NCI-H510A (cell line): Measurements from ENCODE around the gene POMC.
A peak's percentile ranks its signal among the peaks of the same experiment; 100 is the strongest.
"Not testable (repeated sequence)": the region's sequence is repeated elsewhere in the genome, so short reads cannot be mapped to it uniquely, and the experiment has no call there.

Experiments
- DNase-seq: peaks from one replicate; lab custom pipeline; 2025; lab: John Stamatoyannopoulos, UW

The POMC gene

DNA sequence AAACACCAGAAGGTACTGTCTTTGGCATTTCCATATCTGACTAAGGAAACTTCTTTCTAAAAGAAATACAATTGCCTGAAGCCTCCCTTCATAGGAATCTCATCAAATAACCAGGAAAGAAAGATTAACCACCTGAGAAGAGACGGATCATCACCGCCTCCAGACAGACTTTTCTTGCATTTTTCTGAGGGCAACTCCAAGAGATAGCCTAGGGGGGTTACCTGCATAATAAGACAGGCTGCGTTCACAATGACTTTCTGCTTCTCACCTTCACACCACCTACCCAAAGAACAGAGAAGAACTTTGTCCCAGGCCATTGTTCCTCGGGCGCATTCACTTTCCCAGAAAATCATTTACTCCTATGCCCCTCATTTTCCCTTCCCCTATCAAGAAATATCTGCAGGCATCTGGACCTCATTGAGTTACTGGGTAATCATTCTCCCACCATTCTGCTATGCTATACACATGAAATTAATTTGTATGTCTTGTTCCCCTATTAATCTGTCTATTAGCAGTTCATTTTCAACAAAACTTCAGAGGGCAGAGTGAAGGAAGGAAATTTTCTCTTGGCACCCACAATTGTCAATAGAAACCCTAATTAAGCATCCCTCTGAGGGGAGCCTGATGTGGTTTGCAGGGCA lies 8.3 kb upstream of the POMC start:
- DNase-seq = no peak

- no peak for DNase-seq
Observed at GRCh38 chr2:25176138-25176537, 7.8 kb upstream of the POMC start.

DNA sequence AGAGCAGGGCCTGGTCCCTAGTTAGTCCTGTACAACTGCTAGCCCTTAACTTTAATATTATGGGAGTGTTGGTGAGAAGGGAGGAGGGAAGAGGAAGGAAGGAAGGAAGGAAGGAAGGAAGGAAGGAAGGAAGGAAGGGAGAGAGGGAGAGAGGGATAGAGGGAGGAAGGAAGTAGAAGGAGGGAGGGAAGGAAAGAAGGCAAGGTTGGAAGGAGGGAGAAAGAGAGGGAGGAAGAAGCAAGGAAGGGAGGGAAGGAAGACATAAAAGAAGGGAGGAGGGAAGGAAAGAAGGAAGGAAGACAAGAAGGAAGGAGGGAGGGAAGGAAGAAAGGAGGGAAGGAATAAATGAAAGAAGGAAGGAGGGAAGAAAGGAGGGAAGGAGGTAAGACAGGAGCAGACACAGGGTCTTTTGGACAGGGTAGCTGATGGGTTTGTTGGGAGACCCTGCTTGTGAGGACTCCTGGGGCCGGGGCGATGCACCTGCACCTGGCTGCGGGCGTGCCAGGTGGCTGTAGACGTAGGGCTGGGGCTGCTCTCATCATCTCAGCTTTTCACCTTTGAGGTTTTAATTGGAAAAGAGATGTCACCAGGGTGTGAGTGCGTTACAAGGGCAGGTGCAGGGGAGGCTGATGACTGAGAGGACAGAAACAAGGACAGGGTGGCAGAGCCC lies 5.9 kb upstream of the POMC start:
- peak; percentile 7 for DNase-seq

- no peak for DNase-seq
Observed at GRCh38 chr2:25173719-25174118, 5.3 kb upstream of the POMC start.

- no peak for DNase-seq
Observed at GRCh38 chr2:25170888-25171287, 2.5 kb upstream of the POMC start.

DNA sequence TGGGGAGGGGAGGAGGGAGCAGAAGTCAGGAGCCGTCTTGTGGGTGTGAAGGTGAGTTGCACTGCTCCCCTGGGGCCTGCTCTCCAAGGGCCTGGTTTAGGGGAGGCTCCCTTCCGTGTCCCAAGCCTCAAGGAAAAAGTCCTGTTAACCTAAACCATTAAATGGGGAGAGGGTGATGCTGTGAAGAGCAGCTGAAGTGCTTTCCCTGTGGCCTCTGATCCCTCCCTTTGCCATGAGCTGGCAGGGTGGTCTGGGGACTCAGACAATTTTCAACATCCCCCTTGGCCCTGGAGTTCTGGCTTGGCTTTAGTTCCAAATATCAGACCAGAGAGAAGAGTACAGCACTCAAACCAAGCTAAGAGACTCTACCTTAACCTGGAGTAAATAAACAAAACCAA lies 692 bp upstream of the POMC start:
- DNase-seq = no peak

DNA sequence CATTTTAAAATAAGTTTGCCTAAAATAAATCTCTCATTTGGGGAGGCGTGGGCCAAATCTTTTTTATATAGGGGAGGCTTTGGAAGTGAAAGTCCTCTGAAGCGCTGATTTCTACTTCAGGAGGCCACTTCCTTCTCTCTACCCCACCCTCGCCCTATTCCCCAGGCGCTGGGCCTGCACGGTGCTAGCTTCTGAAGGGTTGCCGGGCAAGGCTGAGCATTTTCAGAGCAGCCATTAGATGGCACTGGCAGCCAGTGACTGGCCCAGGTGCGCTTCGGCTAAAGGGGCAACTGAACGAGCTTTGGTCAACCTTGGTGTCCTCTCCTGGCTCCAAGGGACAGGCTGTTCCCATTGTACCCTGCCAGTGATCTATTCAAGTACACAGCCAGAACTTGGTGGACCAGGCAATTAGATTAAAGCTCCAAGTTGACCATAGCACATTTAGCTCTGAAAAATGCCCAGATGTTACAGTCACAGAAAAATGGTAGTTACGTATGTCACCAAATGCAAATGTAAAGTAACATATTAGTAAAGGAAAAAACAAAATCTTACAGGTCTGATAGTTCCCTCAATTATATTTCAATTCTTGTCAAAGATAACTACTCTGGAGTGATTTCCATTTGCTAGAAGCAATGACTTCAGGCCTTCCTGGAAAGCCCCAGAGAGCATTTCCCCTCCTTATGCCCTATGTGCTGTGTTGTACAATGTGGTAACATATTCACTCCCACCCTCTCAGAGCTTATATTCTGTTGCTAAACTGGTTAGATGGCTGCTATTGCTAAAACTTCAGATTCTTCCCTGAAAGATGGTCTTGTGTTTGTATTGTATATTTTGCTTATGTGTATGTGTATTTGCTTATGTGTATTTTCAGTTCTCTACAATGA lies 2.1 kb downstream of the POMC start:
- DNase-seq = peak; percentile 22

DNA sequence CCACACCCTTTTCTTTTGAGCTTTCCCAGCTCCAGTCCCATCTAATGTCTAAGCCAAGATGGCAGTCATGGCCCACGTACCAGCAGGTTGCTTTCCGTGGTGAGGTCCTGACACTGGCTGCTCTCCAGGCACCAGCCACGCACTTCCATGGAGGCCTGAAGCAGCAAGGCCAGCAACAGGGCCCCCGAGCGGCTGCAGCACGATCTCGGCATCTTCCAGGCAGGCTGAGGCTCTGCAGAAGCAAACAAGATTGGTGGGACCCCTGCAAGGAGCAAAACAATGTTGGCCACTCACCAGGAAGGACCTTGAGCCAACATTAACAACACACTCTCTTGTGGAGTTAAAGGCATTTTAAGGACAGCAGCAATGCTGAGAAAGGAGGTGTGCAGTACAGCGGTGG lies 3.8 kb downstream of the POMC start:
- no peak for DNase-seq

GRCh38 chr2:25162061-25162460 lies 6.3 kb downstream of the POMC start:
- DNase-seq = not testable (repeated sequence)

- no peak for DNase-seq
Observed at GRCh38 chr2:25161055-25161781, 7.2 kb downstream of the POMC start.

DNA sequence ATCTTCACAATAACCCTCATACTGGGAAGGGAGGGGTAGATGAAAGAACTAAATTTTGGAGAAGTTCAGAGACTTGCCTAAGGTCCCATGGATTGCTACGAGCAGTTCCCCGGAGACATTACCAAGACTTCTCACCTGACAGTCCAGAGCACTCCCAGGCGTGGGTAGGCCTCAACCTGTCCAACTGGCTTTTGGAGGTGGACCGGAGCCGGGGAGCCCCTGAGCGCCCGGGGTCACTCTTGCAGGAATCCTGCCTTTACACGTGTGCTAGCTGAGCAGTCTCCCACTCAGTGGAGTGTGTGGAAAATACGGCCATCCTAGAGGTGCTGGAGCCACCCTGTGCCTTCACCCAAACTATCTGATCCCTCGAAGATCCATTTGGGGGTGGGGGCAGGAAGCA lies 8.0 kb downstream of the POMC start:
- no peak for DNase-seq

GRCh38 chr2:25159949-25160348 lies 8.4 kb downstream of the POMC start:
- DNase-seq = peak; percentile 46

DNA sequence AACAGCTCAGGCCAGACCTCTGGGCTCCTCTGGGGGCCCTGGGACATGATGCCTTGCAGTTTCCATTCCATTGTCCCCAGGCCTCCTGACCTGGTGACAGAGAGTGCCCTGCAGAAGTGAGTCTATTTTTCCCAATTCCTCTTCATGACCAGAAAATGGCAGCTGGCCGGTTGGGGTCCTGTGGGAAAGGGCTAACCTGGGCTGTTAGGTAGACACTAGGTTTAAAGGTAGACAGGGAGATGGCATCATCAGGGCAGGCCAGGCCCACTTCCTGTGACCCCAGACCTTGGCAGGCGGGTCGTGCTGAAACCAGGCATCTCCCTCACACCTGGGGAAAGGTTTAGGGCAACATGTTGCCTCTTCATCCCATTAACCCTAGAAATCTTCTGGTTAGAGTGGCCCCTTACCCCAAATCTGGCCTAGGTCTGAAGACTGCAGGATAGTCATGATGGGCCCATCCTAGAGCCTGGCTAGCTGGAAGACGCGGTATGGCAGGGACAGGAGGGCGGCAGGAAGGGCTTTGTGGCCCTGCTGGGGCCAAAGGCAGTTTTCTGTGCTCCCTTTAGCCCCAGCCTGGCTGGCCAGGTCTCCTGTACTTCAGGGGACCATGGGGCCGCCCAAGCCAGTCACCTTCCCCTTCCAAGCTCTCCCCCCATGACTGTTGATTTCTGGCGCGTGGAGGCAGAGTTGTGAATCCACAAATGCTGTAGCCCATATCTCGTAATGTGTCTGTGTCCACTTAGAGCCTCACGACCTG lies 10.1 kb downstream of the POMC start:
- DNase-seq = no peak

DNA sequence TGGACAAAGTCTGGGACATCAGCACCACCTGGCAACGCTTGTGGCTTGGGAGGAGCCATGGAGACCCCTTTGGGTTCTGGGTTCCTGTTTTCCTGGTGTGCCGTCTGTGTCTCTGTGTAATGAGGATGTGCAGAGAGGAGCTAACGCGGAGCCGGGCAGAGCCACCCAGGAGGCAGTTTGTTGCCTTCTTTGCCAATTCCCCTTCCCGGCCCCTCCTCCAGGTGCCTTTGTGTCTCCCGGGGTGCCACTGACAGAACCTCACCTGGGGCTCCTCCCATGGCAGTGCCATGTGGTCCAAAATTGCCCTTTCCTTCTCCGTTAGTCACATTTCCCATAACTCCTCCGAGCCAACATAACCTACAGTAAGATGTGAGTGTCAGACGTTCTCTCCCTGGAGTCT lies 13.0 kb downstream of the POMC start:
- no peak for DNase-seq

- no peak for DNase-seq
Observed at GRCh38 chr2:25151718-25152117, 16.7 kb downstream of the POMC start.

GRCh38 chr2:25150993-25151392 lies 17.4 kb downstream of the POMC start:
- not testable (repeated sequence) for DNase-seq

GRCh38 chr2:25149646-25150045 lies 18.7 kb downstream of the POMC start:
- DNase-seq = no peak

GRCh38 chr2:25146896-25147295 lies 21.5 kb downstream of the POMC start:
- DNase-seq = no peak

DNA sequence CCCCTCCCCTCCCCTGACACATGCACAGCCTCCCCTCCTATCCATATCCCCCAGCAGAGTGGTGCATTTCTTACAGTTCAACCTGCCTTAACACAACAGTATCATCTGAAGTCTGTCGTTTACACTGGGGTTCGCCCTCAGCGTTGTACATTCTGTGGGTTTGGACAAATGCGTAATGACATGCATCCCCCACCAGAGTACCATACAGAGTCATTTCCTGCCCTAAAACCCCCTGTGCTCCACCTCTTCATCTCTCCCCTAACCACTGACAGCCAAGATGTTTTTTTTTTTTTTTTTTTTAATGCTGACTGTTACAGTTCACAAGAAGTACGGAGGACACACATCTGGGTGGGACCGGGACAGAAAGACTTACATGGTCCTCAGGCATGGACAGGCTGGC lies 22.6 kb downstream of the POMC start:
- DNase-seq = no peak

DNA sequence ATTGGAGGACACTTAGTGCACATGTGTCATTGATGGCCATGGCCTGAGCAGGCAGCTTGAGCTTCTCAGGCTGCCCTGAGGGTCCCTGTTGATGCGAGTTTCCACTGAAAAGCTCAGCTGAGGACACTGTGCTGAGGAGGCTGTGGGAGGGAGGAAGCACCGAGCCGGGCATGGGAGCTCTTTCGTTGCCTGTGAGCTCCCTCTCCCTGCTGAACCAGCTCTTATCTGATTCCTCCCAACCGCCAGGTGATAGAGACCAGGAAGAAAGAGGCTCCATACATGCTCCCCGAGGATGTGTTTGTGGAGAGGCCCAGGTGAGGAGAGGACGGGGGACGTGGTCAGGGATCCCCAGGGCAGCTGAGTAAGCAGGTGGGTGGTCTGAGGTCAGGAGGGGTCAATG lies 27.3 kb downstream of the POMC start:
- no peak for DNase-seq

GRCh38 chr2:25140535-25140934 lies 27.8 kb downstream of the POMC start:
- DNase-seq = not testable (repeated sequence)

GRCh38 chr2:25132693-25133092 lies 35.7 kb downstream of the POMC start:
- no peak for DNase-seq
